Measurements from ENCODE around the gene SUGT1.

Gene SUGT1

DNA sequence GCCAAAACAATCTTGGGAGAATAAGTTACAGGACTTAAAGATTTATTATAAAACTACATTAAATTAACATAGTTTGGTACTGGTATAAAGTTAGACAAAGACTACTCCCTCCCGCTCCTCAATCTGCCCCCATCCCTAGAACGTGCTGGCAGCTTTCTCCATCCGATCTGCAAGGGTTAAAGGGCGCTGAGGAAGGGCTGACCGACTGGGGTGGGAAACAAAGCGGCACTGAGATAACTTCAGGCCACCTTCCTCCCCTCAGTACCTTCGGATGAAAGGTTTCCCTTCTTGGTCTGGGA, 790 bp upstream of the SUGT1 start:
- Histone ChIP-seq H3K4me1 (ENCODE audit: control insufficient read depth in 1 of 2, insufficient read depth in 2 of 2, low read length in 2 of 2) (peaks cover 5% of the 10 kb centered on the region in 2 experiments), H3K4me3 (ENCODE audit: low read depth, low read length) (peak overlapping the region; percentile 78), H4K8ac (ENCODE audit: low read depth, low read length) (peak overlapping the region; percentile 97), H3K9me3 (ENCODE audit: insufficient read depth, low read depth, low read length) (no peaks in the 10 kb centered on the region), H4K91ac (ENCODE audit: low read depth, low read length) (peak overlapping the region; percentile 95), H3K23ac (ENCODE audit: low read length) (no peak overlapping the region), H3K79me2 (ENCODE audit: control insufficient read depth, insufficient read depth, low read length, poor library complexity) (peaks cover 14% of the 10 kb centered on the region), H3K79me1 (ENCODE audit: low read length) (peaks cover 10% of the 10 kb centered on the region), H3K9ac (ENCODE audit: low read length) (peak overlapping the region; percentile 77), H3K4ac (ENCODE audit: low read depth, low read length) (peak overlapping the region; percentile 100), H3K36me3 (ENCODE audit: control insufficient read depth in 1 of 2, insufficient read depth in 2 of 2, low read length in 2 of 2) (peaks cover 7 to 10% of the 10 kb centered on the region in 2 experiments), H3K27ac (ENCODE audit: low read depth, low read length) (peak overlapping the region; percentile 99), H3K14ac (ENCODE audit: low read length) (peak overlapping the region; percentile 100), H2BK120ac (ENCODE audit: insufficient read depth, low read length, poor library complexity) (peak overlapping the region; percentile 89), H2BK12ac (ENCODE audit: low read length) (no peak overlapping the region), H2AK5ac (ENCODE audit: low read length) (peak overlapping the region; percentile 93), H2AFZ (ENCODE audit: insufficient read depth, low read length, poor library complexity) (peak overlapping the region; percentile 94), H3K27me3 (ENCODE audit: insufficient read depth, low read length) (no peaks in the 10 kb centered on the region), H3K4me2 (ENCODE audit: low read length) (peak overlapping the region; percentile 63), H2BK5ac (ENCODE audit: low read depth, low read length, poor library complexity) (peak overlapping the region; percentile 97), H4K12ac (ENCODE audit: low read depth, low read length) (peak overlapping the region; percentile 99), H3K18ac (ENCODE audit: low read length) (peak overlapping the region; percentile 95)
- DNase-seq, result no peak
- WGBS (ENCODE audit: extremely low coverage, insufficient coverage, insufficient read length), result no CpG with 5 or more reads among the region's 7 CpGs

- H3K18ac ChIP-seq (ENCODE audit: low read length), result peak overlapping the region; percentile 67
- H2BK5ac ChIP-seq (ENCODE audit: low read depth, low read length, poor library complexity), result peak overlapping the region; percentile 25
- DNase-seq, result no peak
- peak overlapping the region; percentile 63 for H3K4me2 ChIP-seq (ENCODE audit: low read length)
- peak overlapping the region; percentile 20 for H4K91ac ChIP-seq (ENCODE audit: low read depth, low read length)
- no CpG with 5 or more reads among the region's 18 CpGs for WGBS (ENCODE audit: extremely low coverage, insufficient coverage, insufficient read length)
- H3K9ac ChIP-seq (ENCODE audit: low read length), result peak overlapping the region; percentile 82
- H3K23ac ChIP-seq (ENCODE audit: low read length), result no peak overlapping the region
- H2AFZ ChIP-seq (ENCODE audit: insufficient read depth, low read length, poor library complexity), result peak overlapping the region; percentile 66
- peaks cover 7 to 10% of the 10 kb centered on the region in 2 experiments for H3K36me3 ChIP-seq (ENCODE audit: control insufficient read depth in 1 of 2, insufficient read depth in 2 of 2, low read length in 2 of 2)
- H4K12ac ChIP-seq (ENCODE audit: low read depth, low read length), result peak overlapping the region; percentile 6
- H3K27ac ChIP-seq (ENCODE audit: low read depth, low read length), result peak overlapping the region; percentile 99
- peaks cover 10% of the 10 kb centered on the region for H3K79me1 ChIP-seq (ENCODE audit: low read length)
- peak overlapping the region; percentile 77 for H3K4me3 ChIP-seq (ENCODE audit: low read depth, low read length)
- H3K4ac ChIP-seq (ENCODE audit: low read depth, low read length), result peak overlapping the region; percentile 5
- peaks cover 14% of the 10 kb centered on the region for H3K79me2 ChIP-seq (ENCODE audit: control insufficient read depth, insufficient read depth, low read length, poor library complexity)
- H2BK12ac ChIP-seq (ENCODE audit: low read length), result no peak overlapping the region
- peak overlapping the region; percentile 72 for H3K14ac ChIP-seq (ENCODE audit: low read length)
- H3K27me3 ChIP-seq (ENCODE audit: insufficient read depth, low read length), result no peaks in the 10 kb centered on the region
- peaks cover 5% of the 10 kb centered on the region in 2 experiments for H3K4me1 ChIP-seq (ENCODE audit: control insufficient read depth in 1 of 2, insufficient read depth in 2 of 2, low read length in 2 of 2)
- H3K9me3 ChIP-seq (ENCODE audit: insufficient read depth, low read depth, low read length), result no peaks in the 10 kb centered on the region
- no peak overlapping the region for H2AK5ac ChIP-seq (ENCODE audit: low read length)
- H2BK120ac ChIP-seq (ENCODE audit: insufficient read depth, low read length, poor library complexity), result peak overlapping the region; percentile 63
- H4K8ac ChIP-seq (ENCODE audit: low read depth, low read length), result peak overlapping the region; percentile 74
Observed at GRCh38 chr13:52652980-52653303, 306 bp downstream of the SUGT1 start.

GRCh38 chr13:52659340-52659739, 6.7 kb downstream of the SUGT1 start:
- WGBS (ENCODE audit: extremely low coverage, insufficient coverage, insufficient read length), result 100% methylated on average over 1 of the region's 2 CpGs

DNA sequence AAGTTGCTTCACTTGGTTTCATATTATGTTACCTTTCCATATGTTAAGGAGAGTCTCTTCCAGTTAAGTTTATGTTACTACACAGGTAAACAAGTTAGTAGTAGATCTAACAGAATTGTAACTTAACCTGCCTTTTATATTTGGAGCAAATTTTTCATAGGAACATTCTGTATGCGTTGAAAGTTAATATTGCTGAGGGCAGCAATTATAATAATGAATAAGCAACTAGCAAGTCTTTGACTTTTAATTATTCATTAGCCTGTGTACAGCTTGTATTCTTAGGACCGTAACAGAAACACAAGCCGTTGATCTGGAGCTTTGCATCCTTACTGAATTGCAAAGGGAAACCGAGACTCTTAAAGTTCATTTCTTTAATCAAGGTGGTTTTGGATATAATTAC, 11.6 kb downstream of the SUGT1 start:
- H3K27ac ChIP-seq (ENCODE audit: low read depth, low read length), result no peak overlapping the region
- no peak overlapping the region for H2AFZ ChIP-seq (ENCODE audit: insufficient read depth, low read length, poor library complexity)
- no CpG with 5 or more reads among the region's 4 CpGs for WGBS (ENCODE audit: extremely low coverage, insufficient coverage, insufficient read length)
- no peak overlapping the region for H2BK120ac ChIP-seq (ENCODE audit: insufficient read depth, low read length, poor library complexity)
- H3K14ac ChIP-seq (ENCODE audit: low read length), result no peak overlapping the region
- no peak overlapping the region for H2BK12ac ChIP-seq (ENCODE audit: low read length)
- H2BK5ac ChIP-seq (ENCODE audit: low read depth, low read length, poor library complexity), result no peak overlapping the region
- H3K4ac ChIP-seq (ENCODE audit: low read depth, low read length), result no peak overlapping the region
- no peak overlapping the region for H3K9ac ChIP-seq (ENCODE audit: low read length)
- H3K36me3 ChIP-seq (ENCODE audit: control insufficient read depth in 1 of 2, insufficient read depth in 2 of 2, low read length in 2 of 2), result peaks cover 16 to 25% of the 10 kb centered on the region in 2 experiments
- no peak overlapping the region for H4K8ac ChIP-seq (ENCODE audit: low read depth, low read length)
- H3K27me3 ChIP-seq (ENCODE audit: insufficient read depth, low read length), result no peaks in the 10 kb centered on the region
- H3K79me1 ChIP-seq (ENCODE audit: low read length), result no peaks in the 10 kb centered on the region
- no peak overlapping the region for H3K18ac ChIP-seq (ENCODE audit: low read length)
- H3K4me3 ChIP-seq (ENCODE audit: low read depth, low read length), result no peak overlapping the region
- H4K12ac ChIP-seq (ENCODE audit: low read depth, low read length), result no peak overlapping the region
- H3K79me2 ChIP-seq (ENCODE audit: control insufficient read depth, insufficient read depth, low read length, poor library complexity), result no peaks in the 10 kb centered on the region
- no peak overlapping the region for H4K91ac ChIP-seq (ENCODE audit: low read depth, low read length)
- H3K9me3 ChIP-seq (ENCODE audit: insufficient read depth, low read depth, low read length), result no peaks in the 10 kb centered on the region
- no peak overlapping the region for H2AK5ac ChIP-seq (ENCODE audit: low read length)
- no peak overlapping the region for H3K23ac ChIP-seq (ENCODE audit: low read length)
- H3K4me1 ChIP-seq (ENCODE audit: control insufficient read depth in 1 of 2, insufficient read depth in 2 of 2, low read length in 2 of 2), result no peaks in the 10 kb centered on the region
- DNase-seq, result no peak
- no peak overlapping the region for H3K4me2 ChIP-seq (ENCODE audit: low read length)

More at GRCh38 chr13:52659340-52659739, 6.7 kb downstream of the SUGT1 start:
- H3K36me3 ChIP-seq (ENCODE audit: control insufficient read depth in 1 of 2, insufficient read depth in 2 of 2, low read length in 2 of 2), result peaks cover 13 to 14% of the 10 kb centered on the region in 2 experiments
- no peak overlapping the region for H3K4ac ChIP-seq (ENCODE audit: low read depth, low read length)
- no peak overlapping the region for H3K14ac ChIP-seq (ENCODE audit: low read length)
- no peak overlapping the region for H4K91ac ChIP-seq (ENCODE audit: low read depth, low read length)
- H4K12ac ChIP-seq (ENCODE audit: low read depth, low read length), result no peak overlapping the region
- no peak overlapping the region for H3K23ac ChIP-seq (ENCODE audit: low read length)
- no peaks in the 10 kb centered on the region for H3K79me1 ChIP-seq (ENCODE audit: low read length)
- H3K4me2 ChIP-seq (ENCODE audit: low read length), result no peak overlapping the region
- H3K27me3 ChIP-seq (ENCODE audit: insufficient read depth, low read length), result no peaks in the 10 kb centered on the region
- no peak overlapping the region for H2AFZ ChIP-seq (ENCODE audit: insufficient read depth, low read length, poor library complexity)
- H3K4me3 ChIP-seq (ENCODE audit: low read depth, low read length), result no peak overlapping the region
- no peaks in the 10 kb centered on the region for H3K4me1 ChIP-seq (ENCODE audit: control insufficient read depth in 1 of 2, insufficient read depth in 2 of 2, low read length in 2 of 2)
- H3K79me2 ChIP-seq (ENCODE audit: control insufficient read depth, insufficient read depth, low read length, poor library complexity), result peaks cover 2% of the 10 kb centered on the region
- H2BK12ac ChIP-seq (ENCODE audit: low read length), result no peak overlapping the region
- H3K9ac ChIP-seq (ENCODE audit: low read length), result no peak overlapping the region
- H3K9me3 ChIP-seq (ENCODE audit: insufficient read depth, low read depth, low read length), result no peaks in the 10 kb centered on the region
- H2BK120ac ChIP-seq (ENCODE audit: insufficient read depth, low read length, poor library complexity), result no peak overlapping the region
- no peak overlapping the region for H3K18ac ChIP-seq (ENCODE audit: low read length)
- H3K27ac ChIP-seq (ENCODE audit: low read depth, low read length), result no peak overlapping the region
- DNase-seq, result no peak
- no peak overlapping the region for H2BK5ac ChIP-seq (ENCODE audit: low read depth, low read length, poor library complexity)
- no peak overlapping the region for H4K8ac ChIP-seq (ENCODE audit: low read depth, low read length)
- H2AK5ac ChIP-seq (ENCODE audit: low read length), result no peak overlapping the region

Measured in trophoblast cell (in vitro differentiated cells and primary cell).